IPS DF 6.9 (cell line): ENCODE data around the gene EIF2S1.
"Not testable (repeated sequence)": the region's sequence is repeated elsewhere in the genome, so short reads cannot be mapped to it uniquely, and the experiment has no call there.

ENCODE experiments used
- DNase-seq: peaks from one replicate; pipeline ENCODE4 v3.0.0-alpha.2; 2013; ENCODE audit warnings: low read depth, low spot score
- H3K27ac ChIP-seq: one replicate; pipeline ENCODE4 v1.5.1; 2013; ENCODE audit warnings: low read length, control low read depth
- H3K27me3 ChIP-seq: 2 replicates; pipeline ENCODE4 v1.6.1; 2013; ENCODE audit warnings: mild to moderate bottlenecking, low read length; ENCODE audit not compliant: control insufficient read depth, insufficient read depth
- H3K36me3 ChIP-seq: 2 replicates; pipeline ENCODE4 v1.6.1; 2013; ENCODE audit warnings: low read length; ENCODE audit not compliant: control insufficient read depth, insufficient read depth
- H3K4me1 ChIP-seq: 2 replicates; pipeline ENCODE4 v1.6.1; 2013; ENCODE audit warnings: low read length; ENCODE audit not compliant: control insufficient read depth, insufficient read depth
- H3K4me3 ChIP-seq: 2 replicates; pipeline ENCODE4 v1.5.1; 2013; ENCODE audit warnings: mild to moderate bottlenecking, low read length
- H3K9me3 ChIP-seq: 2 replicates; pipeline ENCODE4 v1.6.1; 2013; ENCODE audit warnings: low read length, inconsistent platforms; ENCODE audit not compliant: control insufficient read depth, insufficient read depth
- WGBS: extraction: QIAGEN DNeasy Blood & Tissue Kit; methylation state at CpG from one replicate; pipeline ENCODE4 v1.1.7; 2013; ENCODE audit warnings: mixed read lengths, missing lambda C conversion rate; ENCODE audit not compliant: insufficient read length, insufficient coverage; 5-methylcytosine and 5-hydroxymethylcytosine counted together

Gene EIF2S1

DNA sequence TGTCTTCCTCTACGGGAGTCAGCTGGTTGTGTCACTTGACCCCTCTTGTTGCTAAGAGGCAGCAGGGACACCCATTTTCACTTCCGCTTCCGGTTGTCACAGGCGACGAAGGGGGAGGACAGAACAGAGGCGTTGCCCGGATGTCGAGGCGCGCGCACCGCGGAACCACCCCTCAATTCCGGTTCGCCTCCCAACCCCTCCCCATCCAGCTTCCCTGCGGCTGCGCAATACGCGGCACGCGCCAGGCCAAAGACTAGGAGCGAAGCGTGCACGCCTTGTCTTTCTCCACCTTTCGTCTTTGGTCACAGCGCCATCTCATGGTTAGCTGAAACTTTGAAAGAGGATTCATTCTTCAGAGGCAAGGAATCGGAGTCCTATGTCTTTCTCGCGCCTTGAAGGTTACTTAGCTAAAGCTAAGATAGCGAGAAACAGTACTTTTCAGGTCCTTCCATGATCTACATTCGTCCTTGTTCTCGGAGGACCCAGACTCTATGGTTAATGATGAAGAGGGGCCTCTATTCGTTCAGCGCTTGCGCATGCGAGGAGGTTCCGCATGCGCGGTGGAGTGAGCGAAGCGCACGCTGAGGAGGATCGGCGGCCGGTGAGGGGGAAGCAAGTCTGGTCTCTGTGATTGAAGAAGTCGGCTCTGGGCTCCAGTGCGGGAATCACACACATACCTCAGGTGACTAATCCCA, at the start of gene EIF2S1, which contains the start of gene ATP6V1D:
Gene EIF2S1 (plus strand): TSS at position 554 of the 695 bp plus-strand sequence. CDS start 4,440 bp downstream, outside the sequence.
Gene ATP6V1D (minus strand): TSS at position 30 of the 695 bp plus-strand sequence. CDS start 106 bp downstream, outside the sequence.
- Histone ChIP-seq H3K27me3 (no peaks in the 10 kb centered on the region), H3K36me3 (no peaks in the 10 kb centered on the region), H3K4me3 (peak within 1 kb of the TSS; percentile 92), H3K9me3 (no peaks in the 10 kb centered on the region), H3K4me1 (no peaks in the 10 kb centered on the region), H3K27ac (no peak within 1 kb of the TSS)
- DNase-seq, result peak; percentile 98
- no CpG with 5 or more reads among the region's 47 CpGs for WGBS

- Histone ChIP-seq H3K27me3 (no peaks in the 10 kb centered on the region), H3K27ac (no peak overlapping the region), H3K36me3 (peaks cover 2% of the 10 kb centered on the region; the same call in 1 of the 2 replicates), H3K9me3 (no peaks in the 10 kb centered on the region), H3K4me3 (no peak overlapping the region), H3K4me1 (no peaks in the 10 kb centered on the region)
- WGBS, result no CpG with 5 or more reads among the region's 2 CpGs
- no peak for DNase-seq
These were observed 48.3 kb upstream of the EIF2S1 start for GRCh38 chr14:67311868-67312267.

GRCh38 chr14:67313153-67313552, 47.0 kb upstream of the EIF2S1 start:
- DNase-seq, result no peak
- Histone ChIP-seq H3K4me1 (no peaks in the 10 kb centered on the region), H3K4me3 (no peak overlapping the region), H3K27me3 (no peaks in the 10 kb centered on the region), H3K9me3 (no peaks in the 10 kb centered on the region), H3K27ac (no peak overlapping the region), H3K36me3 (peaks cover 2% of the 10 kb centered on the region; the same call in 1 of the 2 replicates)
- whole genome bisulfite sequencing, result no CpG with 5 or more reads among the region's 1 CpG

DNA sequence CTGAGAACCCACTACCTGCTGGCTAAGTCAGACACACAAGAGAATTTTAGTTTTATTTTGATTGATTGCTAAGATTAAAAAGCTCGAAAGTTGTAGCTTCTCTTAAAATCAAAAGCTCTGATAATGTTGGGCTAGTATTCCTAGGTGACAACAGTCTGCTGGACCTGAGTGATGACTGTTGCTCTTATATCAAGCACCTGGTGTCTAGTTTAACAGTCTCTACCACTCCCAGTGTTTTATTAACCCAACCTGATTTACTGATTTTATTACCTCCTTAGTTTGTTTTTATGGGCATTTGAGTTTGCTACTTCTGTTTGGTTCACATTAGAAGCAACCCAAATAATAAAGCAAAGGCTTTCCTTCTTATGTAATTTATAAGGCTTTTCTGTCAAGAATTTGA, 42.3 kb upstream of the EIF2S1 start:
- Histone ChIP-seq H3K27me3 (no peaks in the 10 kb centered on the region), H3K4me3 (no peak overlapping the region), H3K4me1 (no peaks in the 10 kb centered on the region), H3K36me3 (peaks cover 2% of the 10 kb centered on the region; the same call in 1 of the 2 replicates), H3K9me3 (no peaks in the 10 kb centered on the region), H3K27ac (no peak overlapping the region)
- DNase-seq, result no peak
- no CpG with 5 or more reads among the region's 1 CpG for WGBS

DNA sequence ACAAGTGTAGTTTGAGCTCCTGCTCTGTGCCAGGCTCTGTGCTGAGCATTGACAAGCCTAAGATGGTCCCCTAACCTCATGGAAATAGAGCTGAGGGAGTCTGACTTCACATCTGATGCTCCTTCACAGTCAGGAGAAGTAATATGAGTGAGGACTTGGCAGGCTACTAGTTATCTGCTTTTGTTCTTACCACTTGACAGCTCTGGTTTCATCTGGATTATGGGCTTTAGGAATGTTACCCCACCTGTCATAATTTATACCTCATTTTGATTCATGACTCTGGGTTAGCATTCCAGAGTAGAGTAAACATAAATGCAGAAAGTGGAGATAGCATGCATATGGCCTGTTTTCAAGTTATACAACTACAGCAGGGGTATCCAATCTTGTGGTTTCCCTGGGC, 41.0 kb upstream of the EIF2S1 start:
- no peak overlapping the region for H3K4me3 ChIP-seq
- DNase-seq, result no peak
- peaks cover 2% of the 10 kb centered on the region; the same call in 1 of the 2 replicates for H3K36me3 ChIP-seq
- no peaks in the 10 kb centered on the region for H3K27me3 ChIP-seq
- no peaks in the 10 kb centered on the region for H3K9me3 ChIP-seq
- no peak overlapping the region for H3K27ac ChIP-seq
- no peaks in the 10 kb centered on the region for H3K4me1 ChIP-seq

GRCh38 chr14:67329666-67330065, 30.5 kb upstream of the EIF2S1 start:
- not testable (repeated sequence) for H3K9me3 ChIP-seq, DNase-seq, H3K36me3 ChIP-seq, H3K27me3 ChIP-seq, H3K4me3 ChIP-seq, H3K27ac ChIP-seq, H3K4me1 ChIP-seq
- no CpG with 5 or more reads among the region's 4 CpGs for WGBS

GRCh38 chr14:67331368-67332125, 28.6 kb upstream of the EIF2S1 start:
- no peaks in the 10 kb centered on the region for H3K4me1 ChIP-seq
- no peaks in the 10 kb centered on the region for H3K9me3 ChIP-seq
- H3K27me3 ChIP-seq, result no peaks in the 10 kb centered on the region
- H3K4me3 ChIP-seq, result no peak overlapping the region
- peaks cover 3% of the 10 kb centered on the region; the same call in 1 of the 2 replicates for H3K36me3 ChIP-seq
- no CpG with 5 or more reads among the region's 5 CpGs for WGBS
- no peak for DNase-seq
- H3K27ac ChIP-seq, result no peak overlapping the region

GRCh38 chr14:67332468-67332867, 27.7 kb upstream of the EIF2S1 start:
- no CpG with 5 or more reads among the region's 5 CpGs for WGBS
- Histone ChIP-seq H3K27ac (no peak overlapping the region), H3K4me1 (no peaks in the 10 kb centered on the region), H3K9me3 (no peaks in the 10 kb centered on the region), H3K4me3 (no peak overlapping the region), H3K27me3 (no peaks in the 10 kb centered on the region), H3K36me3 (peaks cover 3% of the 10 kb centered on the region; the same call in 1 of the 2 replicates)
- no peak for DNase-seq

- peaks cover 3% of the 10 kb centered on the region; the same call in 1 of the 2 replicates for H3K36me3 ChIP-seq
- H3K9me3 ChIP-seq, result no peaks in the 10 kb centered on the region
- H3K4me1 ChIP-seq, result no peaks in the 10 kb centered on the region
- no peak overlapping the region for H3K4me3 ChIP-seq
- H3K27me3 ChIP-seq, result no peaks in the 10 kb centered on the region
- no peak for DNase-seq
- WGBS, result no CpG with 5 or more reads among the region's 2 CpGs
- no peak overlapping the region for H3K27ac ChIP-seq
These were observed 24.3 kb upstream of the EIF2S1 start for GRCh38 chr14:67335781-67336180.

DNA sequence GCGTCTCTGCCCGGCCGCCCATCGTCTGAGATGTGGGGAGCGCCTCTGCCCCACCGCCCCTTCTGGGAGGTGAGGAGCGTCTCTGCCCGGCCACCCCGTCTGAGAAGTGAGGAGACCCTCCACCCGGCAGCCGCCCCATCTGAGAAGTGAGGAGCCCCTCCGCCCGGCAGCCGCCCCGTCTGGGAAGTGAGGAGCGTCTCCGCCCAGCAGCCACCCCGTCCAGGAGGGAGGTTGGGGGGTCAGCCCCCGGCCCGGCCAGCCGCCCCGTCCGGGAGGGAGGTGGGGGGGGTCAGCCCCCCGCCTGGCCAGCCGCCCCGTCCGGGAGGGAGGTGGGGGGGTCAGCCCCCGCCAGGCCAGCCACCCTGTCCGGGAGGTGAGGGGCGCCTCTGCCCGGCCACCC, 18.9 kb upstream of the EIF2S1 start:
- not testable (repeated sequence) for DNase-seq, H3K9me3 ChIP-seq, H3K27ac ChIP-seq, H3K4me1 ChIP-seq, H3K36me3 ChIP-seq, H3K27me3 ChIP-seq, H3K4me3 ChIP-seq
- WGBS, result no CpG with 5 or more reads among the region's 31 CpGs
